Neural progenitor cell (in vitro differentiated cells): ENCODE results near the gene STON2. TPM values are rescaled to one million over a fixed set of nuclear protein-coding genes. Genes with fewer than 3 reads are reported as not detected.

Experiments
- DNase-seq: peaks from one replicate; pipeline ENCODE4 v3.0.0-alpha.2; 2016; ENCODE audit warnings: low spot score
- H2AFZ ChIP-seq: fragments of 200-600 bp; sonication (generic); replicated peaks from 2 replicates; pipeline ENCODE4 v1.6.1; 2016; ENCODE audit warnings: antibody characterized with exemption
- H3F3A ChIP-seq: fragments of 200-600 bp; sonication (generic); 2 replicates; pipeline ENCODE4 v1.6.1; 2016; ENCODE audit warnings: antibody characterized with exemption, low read depth
- H3K27ac ChIP-seq: fragments of 200-600 bp; sonication (generic); 2 replicates; pipeline ENCODE4 v1.5.1; 2016; ENCODE audit warnings: mild to moderate bottlenecking
- H3K27me3 ChIP-seq: fragments of 200-600 bp; sonication (generic); 2 replicates; pipeline ENCODE4 v1.6.1; 2016; ENCODE audit warnings: mild to moderate bottlenecking, moderate library complexity
- H3K36me3 ChIP-seq: fragments of 200-600 bp; sonication (generic); 2 replicates; pipeline ENCODE4 v1.5.1; 2016
- H3K4me1 ChIP-seq: fragments of 200-600 bp; sonication (generic); 2 replicates; pipeline ENCODE4 v1.6.1; 2016; ENCODE audit warnings: mixed run types
- H3K4me2 ChIP-seq: fragments of 200-600 bp; sonication (generic); 2 replicates; pipeline ENCODE4 v1.6.1; 2016
- H3K4me3 ChIP-seq: fragments of 200-600 bp; sonication (generic); 2 replicates; pipeline ENCODE4 v1.5.1; 2016
- H3K79me2 ChIP-seq: fragments of 200-600 bp; sonication (generic); 2 replicates; pipeline ENCODE4 v1.6.1; 2016; ENCODE audit warnings: low read depth
- H3K9ac ChIP-seq: fragments of 200-600 bp; sonication (generic); 2 replicates; pipeline ENCODE4 v1.6.1; 2016
- H3K9me3 ChIP-seq: fragments of 200-600 bp; sonication (generic); 2 replicates; pipeline ENCODE4 v1.5.1; 2016; ENCODE audit warnings: low read depth
- H4K20me1 ChIP-seq: fragments of 200-600 bp; sonication (generic); 2 replicates; pipeline ENCODE4 v1.6.1; 2016; ENCODE audit warnings: low read depth
- H3K27ac Mint-ChIP-seq: 3 replicates; pipeline ENCODE4 v1.8.0; 2021; ENCODE audit warnings: mixed read lengths
- H3K27me3 Mint-ChIP-seq: 2 replicates; pipeline ENCODE4 v1.8.0; 2022; ENCODE audit warnings: low read depth, mild to moderate bottlenecking, inconsistent platforms, moderate library complexity, mixed read lengths; ENCODE audit not compliant: insufficient read depth
- H3K36me3 Mint-ChIP-seq: 3 replicates; pipeline ENCODE4 v1.8.0; 2021; ENCODE audit warnings: mixed read lengths
- H3K4me1 Mint-ChIP-seq: 3 replicates; pipeline ENCODE4 v1.8.0; 2021; ENCODE audit warnings: mixed read lengths
- H3K4me3 Mint-ChIP-seq: 3 replicates; pipeline ENCODE4 v1.8.0; 2021; ENCODE audit warnings: mild to moderate bottlenecking, moderate library complexity, mixed read lengths
- H3K9me3 Mint-ChIP-seq: 3 replicates; pipeline ENCODE4 v1.8.0; 2020; ENCODE audit warnings: mixed read lengths
- EZH2 ChIP-seq: fragments of 200-600 bp; sonication (generic); IDR thresholded peaks from 2 replicates; pipeline ENCODE4 v1.6.1; 2017; ENCODE audit warnings: antibody characterized with exemption, mild to moderate bottlenecking, moderate library complexity
- EZH2phosphoT487 ChIP-seq: fragments of 200-600 bp; sonication (generic); IDR thresholded peaks from 2 replicates; pipeline ENCODE4 v1.6.1; 2017; ENCODE audit warnings: antibody characterized with exemption
- total RNA-seq: library from RNA; depleted of rRNA; stranded (reverse); fragments of >200 nt; gene quantifications from 2 replicates; pipeline ENCODE4 v1.2.3, GENCODE V29; 2015; ENCODE audit warnings: low replicate concordance
- TF ChIP-seq, protein P1 (sequence below): fragments of 200-600 bp; sonication (generic); IDR thresholded peaks from 2 replicates; pipeline ENCODE4 v1.5.1; 2017; ENCODE audit warnings: antibody characterized with exemption, mild to moderate bottlenecking

STON2 gene
- total RNA-seq, 1 donor from 2014 or later = 31.1 TPM

DNA sequence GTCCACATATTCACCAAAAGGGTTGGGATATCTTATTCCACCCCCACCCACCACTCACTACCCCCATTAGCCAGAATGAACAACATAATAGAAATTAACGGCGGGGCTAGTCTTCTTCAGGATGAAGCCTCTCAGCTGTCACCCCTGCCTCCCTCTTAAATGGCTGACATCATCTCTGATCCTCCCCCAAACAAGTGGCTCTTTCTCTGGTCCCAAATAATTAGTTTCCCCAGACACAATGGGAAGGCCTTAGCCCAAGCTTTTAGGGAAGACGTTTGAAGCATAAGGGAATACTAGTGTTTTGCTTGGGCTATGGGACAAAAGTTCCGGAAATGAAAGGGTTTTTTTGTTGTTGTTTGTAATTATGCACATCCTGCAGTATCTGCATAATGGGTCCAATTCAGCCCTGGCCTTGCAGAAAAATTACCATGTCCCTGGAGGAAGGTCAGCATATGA is 13.8 kb downstream of the STON2 start:
- Histone ChIP-seq H2AFZ (no peak overlapping the region), H3K4me2 (peak overlapping the region; percentile 45), H3K27me3 (no peaks in the 10 kb centered on the region), H3K36me3 (no peaks in the 10 kb centered on the region), H3K79me2 (no peaks in the 10 kb centered on the region), H3K9me3 (no peaks in the 10 kb centered on the region), H4K20me1 (no peaks in the 10 kb centered on the region), H3F3A (peaks cover 18% of the 10 kb centered on the region), H3K4me3 (no peak overlapping the region), H3K4me1 (peaks cover 30% of the 10 kb centered on the region), H3K9ac (no peak overlapping the region), H3K27ac (peak overlapping the region; percentile 35)
- Mint-ChIP-seq H3K36me3 (peaks cover 20% of the 10 kb centered on the region), H3K9me3 (peaks cover 1% of the 10 kb centered on the region), H3K27ac (no peak overlapping the region), H3K4me1 (peaks cover 24% of the 10 kb centered on the region), H3K4me3 (no peak overlapping the region), H3K27me3 (no peaks in the 10 kb centered on the region)
- no peak for TF ChIP-seq EZH2
- TF ChIP-seq, protein P1, sequence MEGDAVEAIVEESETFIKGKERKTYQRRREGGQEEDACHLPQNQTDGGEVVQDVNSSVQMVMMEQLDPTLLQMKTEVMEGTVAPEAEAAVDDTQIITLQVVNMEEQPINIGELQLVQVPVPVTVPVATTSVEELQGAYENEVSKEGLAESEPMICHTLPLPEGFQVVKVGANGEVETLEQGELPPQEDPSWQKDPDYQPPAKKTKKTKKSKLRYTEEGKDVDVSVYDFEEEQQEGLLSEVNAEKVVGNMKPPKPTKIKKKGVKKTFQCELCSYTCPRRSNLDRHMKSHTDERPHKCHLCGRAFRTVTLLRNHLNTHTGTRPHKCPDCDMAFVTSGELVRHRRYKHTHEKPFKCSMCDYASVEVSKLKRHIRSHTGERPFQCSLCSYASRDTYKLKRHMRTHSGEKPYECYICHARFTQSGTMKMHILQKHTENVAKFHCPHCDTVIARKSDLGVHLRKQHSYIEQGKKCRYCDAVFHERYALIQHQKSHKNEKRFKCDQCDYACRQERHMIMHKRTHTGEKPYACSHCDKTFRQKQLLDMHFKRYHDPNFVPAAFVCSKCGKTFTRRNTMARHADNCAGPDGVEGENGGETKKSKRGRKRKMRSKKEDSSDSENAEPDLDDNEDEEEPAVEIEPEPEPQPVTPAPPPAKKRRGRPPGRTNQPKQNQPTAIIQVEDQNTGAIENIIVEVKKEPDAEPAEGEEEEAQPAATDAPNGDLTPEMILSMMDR = no peak
- TF ChIP-seq EZH2phosphoT487 = no peak
- peak; percentile 65 for DNase-seq

DNA sequence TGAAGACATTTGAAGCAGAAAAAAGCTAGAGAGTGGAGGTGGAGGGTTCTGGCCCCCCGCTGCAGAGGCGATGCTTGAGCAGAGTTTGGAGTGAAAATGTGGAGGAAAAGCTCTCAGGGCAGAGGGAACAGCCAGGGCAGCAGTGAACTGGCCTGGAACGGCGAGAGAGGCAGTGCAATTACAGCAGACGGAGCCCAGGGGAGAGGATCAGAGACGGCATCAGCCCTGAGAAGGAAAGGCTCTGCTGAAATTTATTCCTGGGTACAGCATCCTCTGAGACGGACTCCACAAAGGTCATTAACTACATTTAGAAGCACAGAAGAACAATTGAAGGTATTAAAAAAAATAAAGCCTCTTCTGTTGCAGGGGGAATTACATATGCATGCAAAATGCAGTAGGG is 14.2 kb downstream of the STON2 start:
- Mint-ChIP-seq H3K4me3 (no peak overlapping the region), H3K4me1 (peaks cover 24% of the 10 kb centered on the region), H3K9me3 (peaks cover 1% of the 10 kb centered on the region), H3K36me3 (peaks cover 16% of the 10 kb centered on the region), H3K27ac (no peak overlapping the region), H3K27me3 (no peaks in the 10 kb centered on the region)
- Histone ChIP-seq H3K79me2 (no peaks in the 10 kb centered on the region), H3K4me2 (peak overlapping the region; percentile 45), H3K27me3 (no peaks in the 10 kb centered on the region), H2AFZ (no peak overlapping the region), H3K27ac (peak overlapping the region; percentile 35), H3K9ac (no peak overlapping the region), H3K9me3 (no peaks in the 10 kb centered on the region), H3K4me3 (no peak overlapping the region), H3F3A (peaks cover 18% of the 10 kb centered on the region), H3K4me1 (peaks cover 30% of the 10 kb centered on the region), H4K20me1 (no peaks in the 10 kb centered on the region), H3K36me3 (no peaks in the 10 kb centered on the region)
- TF ChIP-seq, protein P1 = no peak
- TF ChIP-seq EZH2phosphoT487 (no peak), EZH2 (no peak)
- peak; percentile 24 for DNase-seq

GRCh38 chr14:81385419-81385818 is 14.7 kb downstream of the STON2 start:
- no peaks in the 10 kb centered on the region for H4K20me1 ChIP-seq
- Mint-ChIP-seq H3K9me3 (peaks cover 5% of the 10 kb centered on the region), H3K4me1 (peaks cover 24% of the 10 kb centered on the region), H3K27me3 (no peaks in the 10 kb centered on the region), H3K36me3 (peaks cover 19% of the 10 kb centered on the region), H3K4me3 (no peak overlapping the region), H3K27ac (peak overlapping the region; percentile 51)
- H3K9me3 ChIP-seq = no peaks in the 10 kb centered on the region
- TF ChIP-seq EZH2phosphoT487 (no peak), EZH2 (no peak)
- TF ChIP-seq, protein P1 = no peak
- H3K27me3 ChIP-seq = no peaks in the 10 kb centered on the region
- H3K4me1 ChIP-seq = peaks cover 30% of the 10 kb centered on the region
- no peaks in the 10 kb centered on the region for H3K79me2 ChIP-seq
- H3K9ac ChIP-seq = no peak overlapping the region
- peak overlapping the region; percentile 35 for H3K27ac ChIP-seq
- no peak overlapping the region for H3K4me3 ChIP-seq
- H2AFZ ChIP-seq = no peak overlapping the region
- no peak for DNase-seq
- H3F3A ChIP-seq = peaks cover 18% of the 10 kb centered on the region
- no peaks in the 10 kb centered on the region for H3K36me3 ChIP-seq
- peak overlapping the region; percentile 45 for H3K4me2 ChIP-seq
